Brain microvascular endothelial cell (primary cell): ENCODE data around the gene CLIC2.
"Not testable (repeated sequence)": the region's sequence is repeated elsewhere in the genome, so short reads cannot be mapped to it uniquely, and the experiment has no call there.

Source experiments
- DNase-seq: peaks from one replicate; pipeline ENCODE4 v3.0.0-alpha.2; 2020
- H3K27ac ChIP-seq: fragments of 250-450 bp; sonication (Bioruptor Pico); 2 replicates; pipeline ENCODE4 v1.5.1; 2020; ENCODE audit warnings: mild to moderate bottlenecking, moderate library complexity
- H3K27me3 ChIP-seq: fragments of 250-450 bp; sonication (Bioruptor Pico); replicated peaks from 2 replicates; pipeline ENCODE4 v1.5.1; 2020; ENCODE audit warnings: mild to moderate bottlenecking
- H3K36me3 ChIP-seq: fragments of 250-450 bp; sonication (Bioruptor Pico); replicated peaks from 2 replicates; pipeline ENCODE4 v1.5.1; 2020; ENCODE audit warnings: mild to moderate bottlenecking
- H3K4me3 ChIP-seq: 2 replicates; pipeline ENCODE4 v1.5.1; 2011; ENCODE audit warnings: low read depth, mild to moderate bottlenecking, control low read depth, low read length, moderate library complexity
- CTCF ChIP-seq: IDR thresholded peaks from 2 replicates; pipeline ENCODE4 v1.5.1; 2011; ENCODE audit warnings: low read depth, mild to moderate bottlenecking, moderate library complexity, low read length, control low read depth, inconsistent platforms; ENCODE audit errors: missing control alignments
- in situ Hi-C: cut with HindIII; loops from 2 replicates; pipeline ENCODE4 v1.10.0; 2017; ENCODE audit warnings: low sequenced_read_pairs, low pct_ligation_motif_present

The CLIC2 gene

DNA sequence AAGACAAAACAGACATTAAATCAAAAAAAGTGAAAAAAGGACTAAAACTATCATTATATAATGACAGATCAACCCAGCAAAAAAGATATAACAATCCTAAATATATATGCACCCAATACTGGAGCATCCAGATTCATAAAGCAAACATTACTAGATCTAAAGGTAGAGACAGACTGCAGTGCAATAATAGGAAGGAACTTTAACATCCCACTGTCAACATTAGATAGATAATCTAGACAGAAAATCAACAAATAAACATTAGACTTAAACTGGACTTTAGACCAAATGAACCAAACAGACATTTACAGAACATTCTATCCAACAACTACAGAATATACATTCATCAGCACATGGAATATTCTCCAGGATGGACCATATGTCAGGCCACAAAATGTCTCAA is 40.6 kb downstream of the CLIC2 start:
- Histone ChIP-seq H3K4me3 (no peak overlapping the region), H3K27me3 (no peaks in the 10 kb centered on the region), H3K36me3 (no peaks in the 10 kb centered on the region), H3K27ac (no peak overlapping the region)
- no peak for TF ChIP-seq CTCF
- in situ Hi-C loops, result no loop called here
- no peak for DNase-seq

- in situ Hi-C loops, result no loop called here
Observed at GRCh38 chrX:155279873-155280272, 54.5 kb downstream of the CLIC2 start.

GRCh38 chrX:155270969-155271368 is 63.4 kb downstream of the CLIC2 start:
- Histone ChIP-seq H3K36me3 (no peaks in the 10 kb centered on the region), H3K27ac (no peak overlapping the region), H3K4me3 (no peak overlapping the region), H3K27me3 (no peaks in the 10 kb centered on the region)
- TF ChIP-seq CTCF, result no peak
- no peak for DNase-seq
- in situ Hi-C loops, result no loop called here

More at GRCh38 chrX:155279873-155280272, 54.5 kb downstream of the CLIC2 start:
- no peak for TF ChIP-seq CTCF
- H3K4me3 ChIP-seq, result no peak overlapping the region
- H3K27ac ChIP-seq, result no peak overlapping the region
- no peak for DNase-seq
- no peaks in the 10 kb centered on the region for H3K36me3 ChIP-seq
- H3K27me3 ChIP-seq, result no peaks in the 10 kb centered on the region

- H3K27ac ChIP-seq, H3K36me3 ChIP-seq, H3K4me3 ChIP-seq, H3K27me3 ChIP-seq, DNase-seq, in situ Hi-C loops: not testable (repeated sequence)
Observed at GRCh38 chrX:155267995-155268394, 66.4 kb downstream of the CLIC2 start.

DNA sequence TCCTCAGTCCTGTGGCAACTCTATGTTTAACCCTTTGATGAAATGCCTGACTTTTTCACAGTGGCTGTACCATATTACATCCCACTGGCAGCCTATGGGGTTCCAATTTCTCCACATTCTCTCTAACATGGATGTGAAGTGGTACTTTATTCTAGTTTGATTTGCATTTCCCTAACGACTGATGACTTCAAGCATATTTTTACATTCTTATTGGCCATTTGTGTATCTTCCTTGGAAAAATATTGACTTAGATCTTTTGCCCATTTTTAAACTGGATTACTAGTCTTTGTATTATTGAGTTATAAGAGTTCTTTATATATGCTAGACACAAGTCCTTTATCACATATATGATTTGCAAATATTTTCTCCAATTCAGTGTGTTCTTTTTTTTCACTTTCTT is 68.0 kb downstream of the CLIC2 start:
- DNase-seq, result no peak
- in situ Hi-C loops, result no loop called here
- H3K36me3 ChIP-seq, result no peaks in the 10 kb centered on the region
- H3K27me3 ChIP-seq, result no peaks in the 10 kb centered on the region
- H3K4me3 ChIP-seq, result no peak overlapping the region
- no peak for TF ChIP-seq CTCF
- no peak overlapping the region for H3K27ac ChIP-seq

GRCh38 chrX:155263854-155264628 is 70.4 kb downstream of the CLIC2 start, which contains the start of gene RAB39B:
RAB39B (minus strand) TSS chrX:155264491; CDS start chrX:155264288, 203 bp downstream.
- no peak within 1 kb of the TSS for H3K27ac ChIP-seq
- in situ Hi-C loops, result no loop called here
- no peak for TF ChIP-seq CTCF
- H3K36me3 ChIP-seq, result no peaks in the 10 kb centered on the region
- H3K4me3 ChIP-seq, result no peak within 1 kb of the TSS
- no peaks in the 10 kb centered on the region for H3K27me3 ChIP-seq
- DNase-seq, result peak; percentile 52
